Coronary artery (tissue), 2 donors: Measurements from ENCODE around the gene CAMTA1.

Source experiments
- DNase-seq: peaks from one replicate; pipeline ENCODE4 v3.0.0-alpha.2; 2017; ENCODE audit warnings: low spot score
- H3K27ac ChIP-seq, 2 donors: fragments of 200-600 bp; sonication (generic); one replicate each; pipeline ENCODE4 v1.5.1; 2016 to 2019
- H3K4me3 ChIP-seq: fragments of 200-600 bp; sonication (generic); 2 replicates; pipeline ENCODE4 v1.5.1; 2016; ENCODE audit warnings: mild to moderate bottlenecking, moderate library complexity
- CTCF ChIP-seq: fragments of 200-600 bp; sonication (generic); IDR thresholded peaks from one replicate; pipeline ENCODE4 v1.5.1; 2019; ENCODE audit warnings: antibody characterized with exemption

CAMTA1 gene

GRCh38 chr1:7519861-7520395 lies 734.7 kb downstream of the CAMTA1 start:
- H3K27ac ChIP-seq, result no peak overlapping the region
- no peak for DNase-seq
- no peak overlapping the region for H3K4me3 ChIP-seq
- TF ChIP-seq CTCF, result no peak

GRCh38 chr1:7520496-7520895 lies 735.2 kb downstream of the CAMTA1 start:
- TF ChIP-seq CTCF, result no peak
- Histone ChIP-seq H3K27ac (no peak overlapping the region), H3K4me3 (no peak overlapping the region)
- DNase-seq, result no peak

GRCh38 chr1:7524341-7525337 lies 739.4 kb downstream of the CAMTA1 start:
- Histone ChIP-seq H3K4me3 (no peak overlapping the region), H3K27ac (no peak overlapping the region)
- DNase-seq, result no peak
- no peak for TF ChIP-seq CTCF

- TF ChIP-seq CTCF, result no peak
- DNase-seq, result no peak
Observed at GRCh38 chr1:7525338-7526063, 740.2 kb downstream of the CAMTA1 start.

GRCh38 chr1:7526196-7526866 lies 741.1 kb downstream of the CAMTA1 start:
- TF ChIP-seq CTCF, result no peak
- H3K27ac ChIP-seq, result no peak overlapping the region
- DNase-seq, result no peak
- H3K4me3 ChIP-seq, result no peak overlapping the region

More at GRCh38 chr1:7525338-7526063, 740.2 kb downstream of the CAMTA1 start:
- H3K27ac ChIP-seq, result no peak overlapping the region
- no peak overlapping the region for H3K4me3 ChIP-seq

GRCh38 chr1:7526867-7527732 lies 741.8 kb downstream of the CAMTA1 start:
- no peak for TF ChIP-seq CTCF
- Histone ChIP-seq H3K4me3 (no peak overlapping the region), H3K27ac (no peak overlapping the region)
- DNase-seq, result no peak
